ENCODE results near the gene ABITRAM. TPM values are rescaled to one million over a fixed set of nuclear protein-coding genes. Genes with fewer than 3 reads are reported as not detected.

The ABITRAM gene
- total RNA-seq, result 4.1 and 6.0 TPM in 2 replicates

GRCh38 chr9:108934323-108934893, at the start of gene ABITRAM:
Gene ABITRAM (plus strand): TSS chr9:108934400. CDS start chr9:108934487, 87 bp downstream.

GRCh38 chr9:108933718-108934322, 380 bp upstream of the ABITRAM start, which contains the start of gene ELP1:
Gene ELP1 (minus strand): TSS chr9:108934124. CDS start chr9:108931146, 2,978 bp downstream.

Other genes starting within 250 kb of the ABITRAM start
- not detected in 2 replicates for gene ACTL7B, start 78.4 kb upstream of the ABITRAM start, total RNA-seq
- gene ACTL7A, start 72.1 kb upstream of the ABITRAM start, total RNA-seq, result not detected in 2 replicates
- 15.8 and 22.5 TPM in 2 replicates for gene ELP1, start 276 bp upstream of the ABITRAM start, total RNA-seq
- 39.7 and 86.4 TPM in 2 replicates for gene CTNNAL1, start 79.1 kb downstream of the ABITRAM start, total RNA-seq
- gene TMEM245, start 185.5 kb downstream of the ABITRAM start, total RNA-seq, result 50.4 and 61.5 TPM in 2 replicates
- 0.33 and 0.89 TPM in 2 replicates for gene FRRS1L, start 232.8 kb downstream of the ABITRAM start, total RNA-seq